ENCODE data around the gene MRPS18A.
A peak's percentile ranks its signal among the peaks of the same experiment; 100 is the strongest.
"Not testable (repeated sequence)": the region's sequence is repeated elsewhere in the genome, so short reads cannot be mapped to it uniquely, and the experiment has no call there.

Gene MRPS18A

DNA sequence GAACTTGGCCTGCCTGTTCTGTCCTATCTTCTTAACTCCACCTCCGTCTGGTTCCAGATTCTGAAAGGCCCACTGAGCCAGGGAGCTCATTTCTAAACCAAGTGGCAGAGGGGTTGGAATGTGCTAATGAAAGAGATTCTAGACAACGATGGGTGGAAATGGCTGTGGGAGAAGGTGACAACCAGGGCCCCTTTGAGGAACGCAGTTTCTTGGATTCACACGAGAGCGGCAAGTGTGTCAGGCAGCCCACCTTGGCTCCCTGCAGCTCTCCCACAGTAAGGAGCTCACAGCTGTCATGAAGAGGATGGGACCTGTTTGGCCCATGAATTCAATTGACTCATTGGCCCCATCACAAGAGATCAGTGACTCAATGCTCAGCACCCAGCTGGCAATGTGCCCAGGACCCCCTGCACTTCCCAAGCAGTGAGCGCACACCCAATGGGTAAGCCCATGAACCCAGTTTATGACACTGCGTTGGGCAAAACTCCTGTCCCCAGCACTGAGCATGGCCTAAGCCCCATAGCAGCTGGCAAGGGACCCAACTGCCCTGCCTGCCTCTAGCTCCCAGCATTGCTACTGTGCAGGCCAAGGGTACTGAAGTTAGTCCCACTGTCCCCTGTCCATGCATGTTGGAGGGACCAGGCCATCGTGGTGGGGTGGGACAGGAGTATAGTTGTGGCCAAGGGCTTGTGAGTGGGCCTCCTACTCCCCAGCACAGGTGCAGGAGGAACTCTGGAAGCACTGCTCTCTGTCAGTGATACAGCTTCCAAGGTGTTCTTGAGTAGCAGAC is 16.4 kb downstream of the MRPS18A start:
- no peak for DNase-seq (ENCODE audit: low read depth in 2 of 2)

DNA sequence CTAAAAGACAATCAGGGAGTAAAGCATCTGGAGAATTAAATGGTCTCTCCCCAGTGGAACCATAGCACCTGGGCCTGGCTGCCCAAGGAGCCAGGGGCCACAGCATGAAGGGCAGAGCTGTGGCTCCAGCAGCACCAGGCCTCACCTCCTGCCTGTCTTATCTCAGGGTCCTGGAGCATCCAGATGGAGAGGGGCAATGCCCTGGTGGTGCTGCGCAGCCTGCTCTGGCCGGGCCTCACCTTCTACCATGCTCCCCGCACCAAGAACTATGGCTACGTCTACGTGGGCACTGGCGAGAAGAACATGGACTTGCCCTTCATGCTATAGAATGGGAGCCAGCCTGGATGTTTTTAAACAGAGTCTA is 17.0 kb downstream of the MRPS18A start:
- DNase-seq (ENCODE audit: low read depth in 2 of 2), result no peak

DNA sequence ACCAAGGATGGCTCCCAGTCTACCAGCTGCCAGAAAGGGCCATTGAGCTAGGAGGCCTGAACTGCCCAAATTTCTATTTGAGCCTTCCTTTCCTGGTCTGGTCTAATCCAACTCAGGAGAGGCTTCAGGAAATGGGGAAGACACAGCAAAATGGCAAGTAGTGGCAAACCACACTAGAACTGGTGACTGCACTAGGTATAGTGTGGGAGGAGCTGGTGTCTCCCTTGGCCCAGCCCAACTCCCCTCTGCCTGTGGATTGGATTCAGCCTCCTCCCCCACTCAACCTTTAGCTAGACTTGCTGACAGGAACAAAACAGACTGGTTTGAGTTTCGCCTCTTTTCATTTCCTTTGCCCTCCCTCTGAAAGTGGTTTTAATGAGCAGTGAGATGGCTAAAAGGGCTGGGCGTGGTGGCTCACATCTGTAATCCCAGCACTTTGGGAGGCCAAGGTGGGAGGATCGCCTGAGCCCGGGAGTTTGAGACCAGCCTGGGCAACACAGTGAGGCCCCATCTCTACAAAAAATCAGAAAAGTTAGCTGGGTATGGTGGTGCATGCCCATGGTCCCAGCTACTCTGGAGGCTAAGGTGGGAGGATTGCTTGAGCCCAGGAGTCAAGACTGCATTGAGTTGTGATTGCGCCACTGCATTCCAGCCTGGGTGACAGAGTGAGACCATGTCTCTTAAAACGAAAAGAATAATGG is 17.5 kb downstream of the MRPS18A start:
- DNase-seq (ENCODE audit: low read depth in 2 of 2), result no peak

DNA sequence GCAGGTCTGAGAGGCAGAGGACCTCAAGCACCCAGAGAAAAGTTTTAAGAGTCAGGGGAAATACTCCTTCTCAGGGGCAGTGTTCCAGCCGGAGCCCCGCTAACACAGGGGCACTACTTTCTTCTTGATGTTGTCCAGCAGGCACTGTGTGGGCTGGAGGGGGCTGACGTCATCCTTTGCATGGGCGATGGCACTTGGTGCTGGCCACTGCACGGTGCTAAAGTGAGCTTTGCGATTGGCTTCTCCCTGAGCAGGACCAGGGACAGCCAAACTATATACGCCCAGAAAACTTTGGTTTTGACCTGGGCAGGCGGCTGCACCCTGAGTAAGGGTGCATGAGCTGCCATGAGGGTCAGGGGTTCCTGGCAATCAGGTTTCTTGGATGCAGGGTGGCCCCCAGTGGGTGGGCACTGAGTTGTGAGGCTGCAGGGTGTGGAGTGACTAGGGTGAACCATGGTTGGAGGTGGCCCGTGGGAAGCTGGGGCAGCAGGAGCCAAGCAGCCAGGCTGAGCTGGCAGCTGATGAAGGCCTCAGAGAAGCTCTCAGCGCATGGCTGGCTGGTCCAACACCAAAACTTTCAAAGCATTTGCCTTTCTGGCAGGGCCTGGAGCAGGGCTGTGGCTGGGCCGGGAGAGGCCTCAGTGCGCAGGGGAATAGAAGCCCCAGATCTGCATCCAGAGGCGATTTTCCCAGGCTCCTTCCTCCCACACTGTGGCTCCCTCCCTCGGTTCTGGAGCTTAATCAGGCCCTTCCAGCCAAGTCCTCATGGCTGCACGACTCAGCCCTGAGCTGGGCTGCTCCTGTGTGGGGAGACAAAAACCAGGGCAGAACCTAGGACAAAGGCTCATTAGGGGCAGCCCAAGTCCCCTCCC is 18.3 kb downstream of the MRPS18A start:
- DNase-seq (ENCODE audit: low read depth in 2 of 2), result no peak

DNA sequence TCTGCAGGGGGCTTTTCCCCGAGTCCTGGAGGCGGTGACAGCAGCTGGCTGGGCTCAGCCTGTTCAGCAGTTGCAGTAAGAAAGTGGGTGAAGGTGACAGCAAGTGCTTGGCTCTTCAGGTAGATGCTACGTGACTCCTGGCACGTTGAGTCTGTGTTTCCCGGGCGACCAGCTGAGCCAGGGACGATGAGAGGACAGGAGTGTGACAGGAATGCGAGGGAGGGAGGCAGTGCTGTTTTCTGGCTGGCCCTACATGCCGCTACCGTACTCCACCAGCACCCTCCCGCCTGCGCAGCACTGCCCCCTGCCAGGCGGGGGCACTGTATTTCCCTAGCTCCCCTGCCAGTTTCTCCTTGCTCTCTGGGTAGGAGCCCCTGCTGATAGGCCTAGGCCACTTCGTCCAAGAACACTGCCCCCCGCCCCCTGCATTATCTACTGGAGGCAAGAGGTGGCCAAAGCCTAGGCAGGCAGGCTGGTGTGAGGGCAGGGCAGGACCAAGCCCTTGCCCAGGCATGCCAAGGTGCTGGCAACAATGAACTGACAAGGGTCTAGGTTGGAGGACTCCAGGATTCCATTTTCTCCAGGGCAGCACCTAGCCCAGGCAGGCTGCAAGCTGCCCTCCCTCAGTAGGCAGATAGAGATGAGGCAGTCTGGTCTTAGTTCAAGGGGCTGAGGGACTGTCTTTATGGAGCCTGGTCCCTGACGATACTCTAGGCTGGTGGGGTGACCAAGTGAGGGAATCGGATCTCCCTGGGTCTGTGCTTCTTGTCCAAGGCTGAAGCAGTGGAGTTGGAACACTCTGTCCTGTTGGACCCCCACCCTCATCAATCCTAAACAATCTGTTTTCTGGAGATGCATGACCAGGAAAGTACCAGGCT is 19.2 kb downstream of the MRPS18A start:
- DNase-seq (ENCODE audit: low read depth in 2 of 2), result peak; percentile 34 to 57

DNA sequence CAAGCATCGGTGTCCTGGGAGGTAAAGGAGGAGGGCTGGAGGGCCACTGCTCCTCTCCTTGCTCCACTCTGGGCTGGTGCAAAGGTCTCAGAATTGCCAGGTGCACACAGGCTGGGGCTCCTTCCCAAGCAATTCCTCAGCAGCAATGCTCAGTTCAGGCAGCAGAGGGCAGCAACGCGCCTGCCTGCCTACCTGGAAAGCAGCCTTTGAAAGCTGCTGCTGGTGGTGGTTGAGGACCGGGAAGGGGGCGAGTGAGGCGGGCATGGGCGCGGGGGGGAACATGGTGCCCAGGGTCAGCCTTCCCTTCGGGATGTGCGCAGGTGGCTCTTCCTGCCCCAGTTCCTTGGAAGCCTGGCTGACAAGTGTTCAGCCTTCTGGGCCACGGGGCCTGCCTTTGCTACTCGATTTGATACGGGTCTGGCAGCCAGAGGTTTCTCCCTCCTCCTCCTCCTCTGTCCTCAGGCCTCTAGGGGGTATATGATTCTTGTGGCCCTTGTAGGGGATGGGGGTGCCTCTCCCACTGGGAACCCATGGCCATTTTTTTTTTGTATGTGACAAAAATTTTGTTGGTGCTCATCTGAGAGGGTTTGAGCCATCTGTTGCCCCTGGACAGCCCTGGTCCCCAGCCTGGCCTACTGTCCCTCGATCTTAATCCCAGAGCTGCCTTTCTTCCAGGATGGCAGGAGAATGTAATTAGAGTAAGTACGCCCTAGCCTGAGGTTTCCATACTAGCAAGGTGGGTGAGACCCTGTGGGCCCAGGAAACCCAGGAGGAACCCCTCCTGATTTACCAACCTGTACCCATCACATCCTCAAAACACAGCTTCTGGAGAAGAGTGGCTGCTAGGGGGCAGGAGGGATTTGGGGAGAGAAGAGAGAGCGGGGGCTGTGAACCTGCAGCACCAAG is 20.1 kb downstream of the MRPS18A start:
- peak; percentile 65 to 71 for DNase-seq (ENCODE audit: low read depth in 2 of 2)

DNA sequence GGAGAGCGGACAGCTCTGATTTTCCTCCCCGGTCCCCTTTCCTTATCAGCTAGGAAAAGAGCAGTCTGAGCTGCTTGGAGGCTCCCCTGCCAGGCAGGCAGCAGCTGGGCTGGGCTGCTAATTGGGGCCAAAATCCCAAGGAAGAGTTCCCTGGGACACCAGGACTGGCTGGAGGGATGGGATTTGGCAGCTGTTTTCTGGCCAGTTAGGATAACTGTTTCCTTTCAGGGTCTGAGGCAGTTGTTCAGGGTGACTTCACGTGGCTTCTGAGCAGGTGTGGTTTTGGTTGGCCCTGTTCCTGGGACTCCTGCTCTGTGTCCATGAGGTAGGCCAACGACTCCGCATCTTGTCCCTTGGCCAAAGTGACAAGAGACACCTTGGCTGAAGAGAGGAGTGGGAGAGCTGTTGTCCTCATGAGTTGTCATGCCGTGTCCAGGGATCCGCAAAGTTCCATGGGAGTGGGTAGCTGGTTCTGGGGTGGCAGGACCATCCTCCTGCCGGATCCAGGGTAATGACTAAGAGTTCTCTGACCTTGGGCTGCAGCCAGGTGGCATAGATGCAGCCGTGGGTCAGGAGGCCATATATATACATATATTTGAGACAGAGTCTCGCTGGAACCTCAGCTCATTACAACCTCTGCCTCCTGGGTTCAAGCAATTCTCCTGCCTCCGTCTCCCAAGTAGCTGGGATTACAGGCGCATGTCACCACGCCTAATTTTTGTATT is 21.2 kb downstream of the MRPS18A start:
- no peak for DNase-seq (ENCODE audit: low read depth in 2 of 2)

DNA sequence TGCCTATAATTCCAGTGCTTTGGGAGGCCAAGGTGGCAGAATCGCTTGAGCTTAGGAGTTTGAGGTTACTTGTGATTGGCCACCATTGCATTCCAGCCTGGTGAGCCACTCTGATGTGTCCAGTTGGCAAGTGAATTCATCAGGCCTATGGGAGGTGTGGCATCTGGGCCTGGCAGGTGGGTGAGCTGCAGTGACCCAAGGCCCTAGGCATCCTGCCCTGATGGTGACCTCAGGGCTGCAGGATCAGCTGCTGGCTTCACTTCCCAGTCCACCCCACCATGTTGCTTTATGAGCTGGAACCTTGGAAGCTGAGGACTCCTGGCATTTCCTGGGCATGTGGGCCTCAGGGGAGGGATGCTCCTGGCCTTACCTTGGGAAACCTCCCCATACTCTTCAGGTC is 22.2 kb downstream of the MRPS18A start:
- DNase-seq (ENCODE audit: low read depth in 2 of 2), result no peak

DNA sequence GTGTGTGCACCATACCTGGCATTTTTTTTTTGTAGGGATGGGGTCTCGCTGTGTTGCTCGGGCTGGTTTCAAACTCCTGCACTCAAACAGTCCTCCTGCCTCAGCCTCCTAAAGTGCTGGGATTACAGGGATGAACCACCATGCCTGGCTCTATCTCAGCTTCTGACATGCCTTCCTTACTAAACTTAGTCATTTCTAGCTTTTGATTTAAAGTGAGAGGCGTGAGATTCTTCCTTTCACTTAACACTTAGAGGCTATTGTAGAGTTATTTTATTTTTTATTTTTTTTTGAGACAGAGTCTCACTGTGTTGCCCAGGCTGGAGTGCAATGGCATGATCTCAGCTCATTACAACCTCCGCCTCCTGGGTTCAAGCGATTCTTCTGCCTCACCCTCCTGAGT is 24.6 kb downstream of the MRPS18A start:
- not testable (repeated sequence) for DNase-seq (ENCODE audit: low read depth in 2 of 2)

DNA sequence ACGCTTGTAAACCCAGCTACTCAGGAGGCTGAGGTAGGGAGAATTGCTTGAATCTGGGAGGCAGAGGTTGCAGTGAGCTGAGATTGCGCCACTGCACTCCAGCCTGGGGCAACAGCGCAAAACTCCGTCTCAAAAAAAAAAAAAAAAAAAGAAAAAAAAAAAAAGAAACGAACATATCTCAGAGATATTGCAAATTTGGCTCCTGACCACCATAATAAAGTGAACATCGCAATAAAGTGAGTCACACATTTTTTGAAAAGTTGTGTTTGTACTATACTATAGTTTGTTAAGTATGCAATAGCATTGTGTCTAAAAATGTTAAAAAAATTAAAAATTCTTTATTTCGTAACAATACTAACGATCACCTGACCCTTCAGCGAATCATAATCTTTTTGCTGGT is 29.4 kb downstream of the MRPS18A start:
- DNase-seq (ENCODE audit: low read depth in 2 of 2), result no peak

DNA sequence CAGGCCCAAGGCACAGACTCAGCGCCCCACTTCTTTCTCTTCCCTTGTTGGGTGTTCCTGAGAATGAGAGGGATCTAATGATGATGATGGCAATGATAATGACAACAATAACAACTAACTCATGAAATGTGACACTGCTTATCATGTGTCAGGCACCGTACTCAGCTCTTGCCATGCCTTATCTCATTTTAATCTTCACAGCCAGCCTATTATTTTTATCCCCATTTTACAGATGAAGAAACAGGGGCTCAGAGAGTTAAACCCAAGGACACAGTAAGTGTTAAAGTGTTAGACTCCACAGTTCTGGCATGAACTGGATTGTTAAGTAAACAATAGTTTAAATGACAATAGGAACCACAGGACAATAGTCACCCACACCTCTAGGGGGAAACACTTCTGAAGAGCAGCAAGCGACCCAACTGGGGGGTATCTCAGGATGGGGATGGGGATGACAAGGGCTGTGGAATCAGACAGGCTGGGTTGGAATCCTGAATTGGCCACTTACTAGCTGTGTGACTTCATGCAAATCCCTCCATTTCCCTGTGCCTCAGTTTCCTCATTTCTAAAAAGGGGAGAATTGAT is 30.3 kb downstream of the MRPS18A start:
- DNase-seq (ENCODE audit: low read depth in 2 of 2), result no peak

DNA sequence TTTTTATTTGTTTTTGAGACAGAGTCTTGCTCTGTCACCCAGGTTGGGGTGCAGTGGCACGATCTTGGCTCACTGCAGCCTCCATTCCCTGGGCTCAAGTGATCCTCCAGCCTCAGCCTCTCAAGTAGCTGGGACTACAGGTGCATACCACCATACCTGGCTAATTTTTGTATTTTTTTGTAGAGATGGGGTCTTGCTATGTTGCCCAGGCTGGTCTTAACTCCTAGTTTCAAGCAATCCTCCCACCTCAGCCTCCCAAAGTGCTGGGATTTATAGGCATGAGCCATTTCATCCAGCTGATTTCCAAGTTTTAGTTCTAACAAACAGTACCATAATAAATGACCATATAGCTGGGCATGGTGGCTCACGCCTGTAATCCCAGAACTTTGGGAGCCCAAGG is 34.8 kb downstream of the MRPS18A start:
- not testable (repeated sequence) for DNase-seq (ENCODE audit: low read depth in 2 of 2)

DNA sequence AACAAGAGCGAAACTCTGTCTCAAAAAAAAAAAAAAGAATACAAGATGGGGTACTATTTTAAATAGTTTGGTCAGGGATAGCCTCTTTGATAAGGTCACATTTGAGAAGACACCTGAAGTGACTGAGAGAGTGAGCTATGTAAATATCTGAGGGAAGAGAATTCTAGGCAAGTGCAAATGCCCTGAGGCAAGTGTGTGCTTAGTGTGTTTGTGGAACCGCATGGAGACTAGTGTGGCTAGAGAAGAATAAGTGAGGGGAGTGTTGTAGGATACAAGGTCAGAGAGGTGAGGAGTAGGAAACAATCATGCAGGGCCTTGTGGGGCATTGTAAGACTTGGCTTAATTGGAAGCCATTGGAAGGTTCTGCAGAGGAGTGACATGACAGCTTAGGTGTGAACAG is 39.3 kb downstream of the MRPS18A start:
- no peak for DNase-seq (ENCODE audit: low read depth in 2 of 2)

DNA sequence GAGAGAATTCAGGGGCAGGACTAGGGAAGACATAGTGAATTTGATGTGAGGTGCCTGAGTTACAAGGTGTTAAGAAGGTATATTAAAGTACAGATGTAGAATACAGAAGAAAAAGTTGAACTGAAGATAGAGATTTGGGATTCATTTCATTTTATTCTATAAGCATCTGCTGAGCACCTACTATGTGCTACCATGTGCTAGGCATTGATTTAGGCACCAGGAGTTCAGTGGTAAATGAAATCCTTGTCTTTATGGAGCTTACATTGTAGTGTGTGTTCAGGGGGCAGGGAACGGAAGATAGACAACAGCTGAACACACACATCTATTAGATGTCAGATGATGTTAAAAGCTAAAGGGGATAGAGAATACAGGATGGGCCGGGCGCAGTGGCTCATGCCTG is 40.0 kb downstream of the MRPS18A start:
- DNase-seq (ENCODE audit: low read depth in 2 of 2), result no peak

DNA sequence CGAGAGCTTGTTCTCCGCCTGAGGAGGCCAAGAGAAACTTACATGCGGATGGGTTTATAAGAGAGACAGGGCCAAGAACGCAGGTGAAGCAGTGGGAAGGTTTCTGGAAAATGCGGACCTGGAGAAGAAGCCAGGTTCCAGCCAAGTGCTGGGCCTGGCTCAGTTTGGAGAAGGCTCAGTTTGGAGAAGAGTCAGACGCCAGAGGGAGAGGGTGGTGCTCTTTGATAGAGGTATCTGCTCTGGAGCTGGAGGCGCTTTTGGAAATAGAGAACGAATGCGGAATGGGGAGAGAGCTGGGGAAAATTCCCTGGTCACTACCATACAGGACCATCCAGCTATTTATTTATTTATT is 42.0 kb downstream of the MRPS18A start:
- DNase-seq (ENCODE audit: low read depth in 2 of 2), result no peak

DNA sequence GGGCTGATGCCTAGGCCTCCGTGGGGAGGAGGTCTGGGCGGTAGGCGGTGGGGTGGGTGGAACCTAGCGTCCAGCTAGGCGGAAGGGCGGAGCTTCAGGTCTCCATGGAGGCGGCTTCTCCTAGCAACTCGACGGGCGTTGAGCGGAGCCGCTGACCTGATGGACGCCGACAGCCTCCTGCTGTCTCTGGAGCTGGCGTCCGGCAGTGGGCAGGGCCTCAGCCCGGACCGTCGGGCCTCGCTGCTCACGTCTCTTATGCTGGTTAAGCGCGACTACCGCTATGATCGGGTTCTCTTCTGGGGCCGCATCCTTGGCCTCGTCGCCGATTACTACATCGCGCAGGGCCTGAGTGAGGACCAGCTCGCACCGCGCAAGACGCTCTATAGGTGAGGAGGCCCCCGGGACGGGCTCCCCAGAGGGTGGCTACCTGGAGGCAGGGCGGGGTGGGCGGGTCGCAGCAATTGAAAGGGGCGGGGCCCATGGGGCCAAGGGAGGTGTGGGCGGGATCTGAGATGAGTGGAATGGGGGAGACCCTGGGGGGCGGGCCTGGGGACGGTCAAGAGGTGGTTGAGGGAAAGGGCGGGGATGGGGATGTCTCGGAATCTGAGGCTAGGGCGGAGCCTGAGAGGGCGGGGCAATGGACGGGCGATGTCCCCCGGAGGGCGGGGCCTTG is 42.5 kb downstream of the MRPS18A start, which contains the start of gene RSPH9:
RSPH9 (plus strand) TSS at position 97 of the 673 bp plus-strand sequence; CDS start at position 160, 63 bp downstream.
- peak; percentile 41 to 61 for DNase-seq (ENCODE audit: low read depth in 2 of 2)

DNA sequence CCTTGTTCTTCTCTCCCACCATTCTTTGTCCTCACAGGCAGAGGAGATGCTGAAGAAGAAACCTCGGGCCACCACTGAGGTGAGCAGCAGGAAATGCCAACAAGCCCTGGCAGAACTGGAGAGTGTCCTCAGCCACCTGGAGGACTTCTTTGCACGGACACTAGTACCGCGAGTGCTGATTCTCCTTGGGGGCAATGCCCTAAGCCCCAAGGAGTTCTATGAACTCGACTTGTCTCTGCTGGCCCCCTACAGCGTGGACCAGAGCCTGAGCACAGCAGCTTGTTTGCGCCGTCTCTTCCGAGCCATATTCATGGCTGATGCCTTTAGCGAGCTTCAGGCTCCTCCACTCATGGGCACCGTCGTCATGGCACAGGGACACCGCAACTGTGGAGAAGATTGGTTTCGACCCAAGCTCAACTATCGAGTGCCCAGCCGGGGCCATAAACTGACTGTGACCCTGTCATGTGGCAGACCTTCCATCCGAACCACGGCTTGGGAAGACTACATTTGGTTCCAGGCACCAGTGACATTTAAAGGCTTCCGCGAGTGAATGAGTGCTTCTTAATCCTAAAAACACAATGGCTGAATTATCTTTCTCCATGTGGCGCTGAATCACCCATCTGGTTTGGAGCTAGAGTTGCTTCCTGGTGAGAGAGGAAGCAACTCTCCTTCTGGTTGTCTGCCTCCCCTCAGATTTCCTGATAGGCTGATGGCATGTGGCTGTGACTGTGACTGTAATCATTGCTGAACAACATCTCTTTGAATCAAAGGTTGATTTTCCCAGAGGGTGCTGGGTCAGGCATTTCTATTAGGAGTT is 47.4 kb downstream of the MRPS18A start:
- DNase-seq (ENCODE audit: low read depth in 2 of 2), result no peak

DNA sequence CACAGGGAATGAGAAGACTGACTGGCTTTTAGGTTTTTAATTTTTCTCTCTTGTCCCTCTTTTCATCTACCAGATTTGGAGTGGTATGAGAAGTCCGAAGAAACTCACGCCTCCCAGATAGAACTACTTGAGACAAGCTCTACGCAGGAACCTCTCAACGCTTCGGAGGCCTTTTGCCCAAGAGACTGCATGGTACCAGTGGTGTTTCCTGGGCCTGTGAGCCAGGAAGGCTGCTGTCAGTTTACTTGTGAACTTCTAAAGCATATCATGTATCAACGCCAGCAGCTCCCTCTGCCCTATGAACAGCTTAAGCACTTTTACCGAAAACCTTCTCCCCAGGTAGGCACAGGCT is 51.3 kb downstream of the MRPS18A start:
- no peak for DNase-seq (ENCODE audit: low read depth in 2 of 2)

Measured in stimulated activated CD4-positive, alpha-beta T cell treated with anti-CD3 and anti-CD28 coated beads, Interleukin-15, amount 100 ng/mL, for 48 hours (primary cell).